OCI-LY3 (cell line): ENCODE data around the gene CALML4.

Experiments
- CTCF ChIP-seq: fragments of 200-600, 300-600 bp; sonication (generic); IDR thresholded peaks from 2 replicates; pipeline ENCODE4 v1.5.1; 2014; ENCODE audit warnings: antibody characterized with exemption, low read length, low read depth
- EZH2phosphoT487 ChIP-seq: fragments of 200-600 bp; shearing (Covaris generic); IDR thresholded peaks from 2 replicates; pipeline ENCODE4 v1.6.1; 2018; ENCODE audit warnings: antibody characterized with exemption, mixed run types, low read depth

- TF ChIP-seq CTCF (no peak), EZH2phosphoT487 (no peak)
These were observed 61.3 kb downstream of the CALML4 start for GRCh38 chr15:68143785-68144184.
